NCI-H2029 treated with DMSO at 0.1 percent for 48 hours (cell line): ENCODE measurements around the gene PRR16.

Source experiments
- DNase-seq: peaks from one replicate; lab custom pipeline; 2025; lab: John Stamatoyannopoulos, UW

The PRR16 gene

GRCh38 chr5:120516805-120517204 is 52.7 kb downstream of the PRR16 start:
- DNase-seq, result no peak

GRCh38 chr5:120517607-120518252 is 53.6 kb downstream of the PRR16 start:
- no peak for DNase-seq

GRCh38 chr5:120518581-120518980 is 54.5 kb downstream of the PRR16 start:
- no peak for DNase-seq

- no peak for DNase-seq
Observed at GRCh38 chr5:120527251-120527650, 63.2 kb downstream of the PRR16 start.

- DNase-seq, result no peak
Observed at GRCh38 chr5:120528609-120529008, 64.5 kb downstream of the PRR16 start.

- DNase-seq, result no peak
Observed at GRCh38 chr5:120529386-120529785, 65.3 kb downstream of the PRR16 start.

- DNase-seq, result no peak
Observed at GRCh38 chr5:120531215-120531614, 67.1 kb downstream of the PRR16 start.

GRCh38 chr5:120532835-120533234 is 68.7 kb downstream of the PRR16 start:
- no peak for DNase-seq

- DNase-seq, result no peak
Observed at GRCh38 chr5:120533581-120533980, 69.5 kb downstream of the PRR16 start.

GRCh38 chr5:120535900-120536299 is 71.8 kb downstream of the PRR16 start:
- no peak for DNase-seq

GRCh38 chr5:120538149-120538548 is 74.0 kb downstream of the PRR16 start:
- DNase-seq, result no peak

- no peak for DNase-seq
Observed at GRCh38 chr5:120538644-120539043, 74.5 kb downstream of the PRR16 start.

GRCh38 chr5:120539471-120539870 is 75.4 kb downstream of the PRR16 start:
- no peak for DNase-seq

- DNase-seq, result no peak
Observed at GRCh38 chr5:120540097-120540496, 76.0 kb downstream of the PRR16 start.

- no peak for DNase-seq
Observed at GRCh38 chr5:120544043-120544442, 79.9 kb downstream of the PRR16 start.

- DNase-seq, result no peak
Observed at GRCh38 chr5:120545007-120545406, 80.9 kb downstream of the PRR16 start.

- DNase-seq, result no peak
Observed at GRCh38 chr5:120545951-120546350, 81.9 kb downstream of the PRR16 start.

- no peak for DNase-seq
Observed at GRCh38 chr5:120546922-120547321, 82.8 kb downstream of the PRR16 start.

- DNase-seq, result no peak
Observed at GRCh38 chr5:120550358-120550757, 86.3 kb downstream of the PRR16 start.

- DNase-seq, result no peak
Observed at GRCh38 chr5:120552638-120553037, 88.5 kb downstream of the PRR16 start.

- DNase-seq, result no peak
Observed at GRCh38 chr5:120555345-120555744, 91.2 kb downstream of the PRR16 start.

- no peak for DNase-seq
Observed at GRCh38 chr5:120564013-120564412, 99.9 kb downstream of the PRR16 start.

- DNase-seq, result no peak
Observed at GRCh38 chr5:120567066-120567465, 103.0 kb downstream of the PRR16 start.

GRCh38 chr5:120567921-120568320 is 103.8 kb downstream of the PRR16 start:
- no peak for DNase-seq

- no peak for DNase-seq
Observed at GRCh38 chr5:120568711-120569110, 104.6 kb downstream of the PRR16 start.
